ENCODE data around the gene SH2D6. TPM values are rescaled to one million over a fixed set of nuclear protein-coding genes. Genes with fewer than 3 reads are reported as not detected.
"Not testable (repeated sequence)": the region's sequence is repeated elsewhere in the genome, so short reads cannot be mapped to it uniquely, and the experiment has no call there.

The SH2D6 gene
- total RNA-seq (2014; rRNA removed; shearing (Covaris generic)) = not detected in 2 replicates

- DNase-seq (ENCODE audit: low read depth) = peak; percentile 73
Observed at GRCh38 chr2:85418132-85419008, at the start of gene SH2D6. SH2D6 (plus strand) TSS chr2:85418714; CDS start chr2:85429466, 10,752 bp downstream.

GRCh38 chr2:85368921-85369320 is 49.6 kb upstream of the SH2D6 start:
- no peak for DNase-seq (ENCODE audit: low read depth)

GRCh38 chr2:85369500-85369899 is 49.0 kb upstream of the SH2D6 start:
- peak; percentile 22 for DNase-seq (ENCODE audit: low read depth)

- no peak for DNase-seq (ENCODE audit: low read depth)
Observed at GRCh38 chr2:85371045-85371444, 47.5 kb upstream of the SH2D6 start.

- DNase-seq (ENCODE audit: low read depth) = no peak
Observed at GRCh38 chr2:85376291-85377065, 42.0 kb upstream of the SH2D6 start.

- no peak for DNase-seq (ENCODE audit: low read depth)
Observed at GRCh38 chr2:85377083-85377482, 41.4 kb upstream of the SH2D6 start.

GRCh38 chr2:85378257-85378656 is 40.3 kb upstream of the SH2D6 start:
- no peak for DNase-seq (ENCODE audit: low read depth)

- no peak for DNase-seq (ENCODE audit: low read depth)
Observed at GRCh38 chr2:85380048-85380447, 38.5 kb upstream of the SH2D6 start.

GRCh38 chr2:85383151-85383550 is 35.4 kb upstream of the SH2D6 start:
- DNase-seq (ENCODE audit: low read depth) = not testable (repeated sequence)

- DNase-seq (ENCODE audit: low read depth) = no peak
Observed at GRCh38 chr2:85383850-85384249, 34.7 kb upstream of the SH2D6 start.

GRCh38 chr2:85385746-85386145 is 32.8 kb upstream of the SH2D6 start:
- no peak for DNase-seq (ENCODE audit: low read depth)

GRCh38 chr2:85387754-85388153 is 30.8 kb upstream of the SH2D6 start:
- no peak for DNase-seq (ENCODE audit: low read depth)

GRCh38 chr2:85388878-85389538 is 29.5 kb upstream of the SH2D6 start:
- DNase-seq (ENCODE audit: low read depth) = no peak

GRCh38 chr2:85390941-85391669 is 27.4 kb upstream of the SH2D6 start:
- DNase-seq (ENCODE audit: low read depth) = peak; percentile 21

GRCh38 chr2:85393836-85394235 is 24.7 kb upstream of the SH2D6 start:
- peak; percentile 66 for DNase-seq (ENCODE audit: low read depth)

GRCh38 chr2:85394261-85394681 is 24.2 kb upstream of the SH2D6 start:
- peak; percentile 22 for DNase-seq (ENCODE audit: low read depth)

- no peak for DNase-seq (ENCODE audit: low read depth)
Observed at GRCh38 chr2:85394976-85395375, 23.5 kb upstream of the SH2D6 start.

- DNase-seq (ENCODE audit: low read depth) = no peak
Observed at GRCh38 chr2:85395912-85396475, 22.5 kb upstream of the SH2D6 start.

GRCh38 chr2:85396531-85397470 is 21.7 kb upstream of the SH2D6 start:
- no peak for DNase-seq (ENCODE audit: low read depth)

GRCh38 chr2:85397925-85398331 is 20.6 kb upstream of the SH2D6 start:
- no peak for DNase-seq (ENCODE audit: low read depth)

All from M059J (cell line).